ENCODE data around the gene MPP2. TPM values are rescaled to one million over a fixed set of nuclear protein-coding genes. Genes with fewer than 3 reads are reported as not detected.

Gene MPP2
- total RNA-seq, 2 donors from 2014 or later = 1.6 to 2.6 TPM

GRCh38 chr17:43916385-43916784 is 9.0 kb upstream of the MPP2 start:
- Histone ChIP-seq H3K27ac (no peak overlapping the region), H3K4me3 (no peak overlapping the region), H3K9me3 (no peaks in the 10 kb centered on the region), H3K27me3 (no peaks in the 10 kb centered on the region), H3K4me1 (peaks cover 23% of the 10 kb centered on the region), H3K36me3 (replicated peaks in 1 of 2; ENCODE audit: insufficient read depth in 1 of 2, low read depth in 2 of 2) (no peaks in the 10 kb centered on the region)
- intact Hi-C loops (cut with DNase I) = no loop called here
- ATAC-seq = no peak
- 23 to 24% methylated on average over 4 of the region's 4 CpGs for WGBS, 2 donors
- DNase-seq = no peak
- TF ChIP-seq, protein P1, sequence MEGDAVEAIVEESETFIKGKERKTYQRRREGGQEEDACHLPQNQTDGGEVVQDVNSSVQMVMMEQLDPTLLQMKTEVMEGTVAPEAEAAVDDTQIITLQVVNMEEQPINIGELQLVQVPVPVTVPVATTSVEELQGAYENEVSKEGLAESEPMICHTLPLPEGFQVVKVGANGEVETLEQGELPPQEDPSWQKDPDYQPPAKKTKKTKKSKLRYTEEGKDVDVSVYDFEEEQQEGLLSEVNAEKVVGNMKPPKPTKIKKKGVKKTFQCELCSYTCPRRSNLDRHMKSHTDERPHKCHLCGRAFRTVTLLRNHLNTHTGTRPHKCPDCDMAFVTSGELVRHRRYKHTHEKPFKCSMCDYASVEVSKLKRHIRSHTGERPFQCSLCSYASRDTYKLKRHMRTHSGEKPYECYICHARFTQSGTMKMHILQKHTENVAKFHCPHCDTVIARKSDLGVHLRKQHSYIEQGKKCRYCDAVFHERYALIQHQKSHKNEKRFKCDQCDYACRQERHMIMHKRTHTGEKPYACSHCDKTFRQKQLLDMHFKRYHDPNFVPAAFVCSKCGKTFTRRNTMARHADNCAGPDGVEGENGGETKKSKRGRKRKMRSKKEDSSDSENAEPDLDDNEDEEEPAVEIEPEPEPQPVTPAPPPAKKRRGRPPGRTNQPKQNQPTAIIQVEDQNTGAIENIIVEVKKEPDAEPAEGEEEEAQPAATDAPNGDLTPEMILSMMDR (IDR thresholded peaks at IDR 0.05) = no peak
- TF ChIP-seq POLR2A (IDR thresholded peaks at IDR 0.05) = no peak

- no peak for DNase-seq
- ATAC-seq = no peak
- TF ChIP-seq, protein P1 (IDR thresholded peaks at IDR 0.05) = no peak
- no peak for TF ChIP-seq POLR2A (IDR thresholded peaks at IDR 0.05)
- Histone ChIP-seq H3K36me3 (replicated peaks in 1 of 2; ENCODE audit: insufficient read depth in 1 of 2, low read depth in 2 of 2) (no peaks in the 10 kb centered on the region), H3K27me3 (no peaks in the 10 kb centered on the region), H3K4me3 (no peak overlapping the region), H3K27ac (no peak overlapping the region), H3K9me3 (no peaks in the 10 kb centered on the region), H3K4me1 (peaks cover 18% of the 10 kb centered on the region)
- WGBS, 2 donors = 77% methylated on average over 3 of the region's 3 CpGs
- intact Hi-C loops (cut with DNase I) = no loop called here
These were observed 8.2 kb upstream of the MPP2 start for GRCh38 chr17:43915559-43915958.

DNA sequence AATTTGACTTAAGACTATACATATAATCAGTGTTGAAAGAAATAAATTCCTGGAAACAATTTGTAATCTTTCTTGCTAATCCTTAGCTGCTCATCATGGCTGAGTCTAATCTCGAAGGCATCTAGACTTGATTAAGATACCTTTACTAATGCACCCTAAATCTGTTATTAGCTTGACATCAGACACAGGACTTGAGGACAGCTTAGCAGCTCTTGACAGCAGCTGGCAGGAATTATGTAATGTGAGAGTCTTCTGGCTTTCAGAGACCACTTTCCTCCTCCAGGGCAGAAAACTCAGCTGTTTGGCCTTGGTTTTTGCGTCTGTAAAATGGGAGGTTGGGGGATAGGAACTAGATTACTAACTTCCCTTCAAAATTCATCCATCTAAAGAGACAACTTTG is 7.1 kb upstream of the MPP2 start:
- H3K27me3 ChIP-seq = no peaks in the 10 kb centered on the region
- ATAC-seq (no peak), DNase-seq (no peak)
- H3K27ac ChIP-seq = no peak overlapping the region
- no peak overlapping the region for H3K4me3 ChIP-seq
- H3K4me1 ChIP-seq = peaks cover 14% of the 10 kb centered on the region
- 40 to 68% methylated on average over 2 of the region's 2 CpGs for WGBS, 2 donors
- intact Hi-C loops (cut with DNase I) = no loop called here
- no peaks in the 10 kb centered on the region for H3K9me3 ChIP-seq
- TF ChIP-seq POLR2A (IDR thresholded peaks at IDR 0.05) = no peak
- TF ChIP-seq, protein P1 (IDR thresholded peaks at IDR 0.05) = no peak
- H3K36me3 ChIP-seq (replicated peaks in 1 of 2; ENCODE audit: insufficient read depth in 1 of 2, low read depth in 2 of 2) = no peaks in the 10 kb centered on the region

GRCh38 chr17:43913584-43913983 is 6.2 kb upstream of the MPP2 start:
- intact Hi-C loops (cut with DNase I) = no loop called here
- no peaks in the 10 kb centered on the region for H3K9me3 ChIP-seq
- peaks cover 14% of the 10 kb centered on the region for H3K4me1 ChIP-seq
- H3K36me3 ChIP-seq (replicated peaks in 1 of 2; ENCODE audit: insufficient read depth in 1 of 2, low read depth in 2 of 2) = no peaks in the 10 kb centered on the region
- no peak for DNase-seq
- TF ChIP-seq, protein P1 (IDR thresholded peaks at IDR 0.05) = no peak
- ATAC-seq = no peak
- H3K27ac ChIP-seq = no peak overlapping the region
- no peaks in the 10 kb centered on the region for H3K27me3 ChIP-seq
- H3K4me3 ChIP-seq = no peak overlapping the region
- 73 to 89% methylated on average over 6 of the region's 6 CpGs for WGBS, 2 donors

- Histone ChIP-seq H3K36me3 (replicated peaks in 1 of 2; ENCODE audit: insufficient read depth in 1 of 2, low read depth in 2 of 2) (no peaks in the 10 kb centered on the region), H3K9me3 (no peaks in the 10 kb centered on the region), H3K27ac (no peak overlapping the region), H3K27me3 (no peaks in the 10 kb centered on the region), H3K4me1 (peaks cover 12% of the 10 kb centered on the region), H3K4me3 (no peak overlapping the region)
- no peak for DNase-seq
- no peak for ATAC-seq
- TF ChIP-seq POLR2A (IDR thresholded peaks at IDR 0.05) = no peak
- TF ChIP-seq, protein P1 (IDR thresholded peaks at IDR 0.05) = no peak
- 58 to 73% methylated on average over 4 of the region's 4 CpGs for WGBS, 2 donors
- intact Hi-C loops (cut with DNase I) = no loop called here
These were observed 5.4 kb upstream of the MPP2 start for GRCh38 chr17:43912635-43913304.

All from body of pancreas (tissue), 4 donors.